Ascending aorta (tissue), 2 donors: ENCODE data around the gene PRR23B. TPM values are rescaled to one million over a fixed set of nuclear protein-coding genes. Genes with fewer than 3 reads are reported as not detected.
"Not testable (repeated sequence)": the region's sequence is repeated elsewhere in the genome, so short reads cannot be mapped to it uniquely, and the experiment has no call there.

Experiments
- DNase-seq, 2 donors: peaks; one replicate each; pipeline ENCODE4 v3.0.0-alpha.2; 2019; ENCODE audit warnings: low spot score in 2 of 2
- H3K27ac ChIP-seq, 2 donors: fragments of 200-600 bp; sonication (generic); one replicate each; pipeline ENCODE4 v1.5.1; 2016 to 2017; ENCODE audit warnings: mild to moderate bottlenecking in 1 of 2
- H3K27me3 ChIP-seq: fragments of 200-600 bp; sonication (generic); one replicate; pipeline ENCODE4 v1.5.1; 2017
- H3K36me3 ChIP-seq, 2 donors: fragments of 200-600 bp; sonication (generic); one replicate each; pipeline ENCODE4 v1.5.1; 2016
- H3K4me1 ChIP-seq, 2 donors: fragments of 200-600 bp; sonication (generic); one replicate each; pipeline ENCODE4 v1.5.1; 2016 to 2017; ENCODE audit warnings: mild to moderate bottlenecking in 1 of 2
- H3K4me3 ChIP-seq, 2 donors: fragments of 200-600 bp; sonication (generic); one replicate each; pipeline ENCODE4 v1.5.1; 2016 to 2017; ENCODE audit warnings: mild to moderate bottlenecking in 1 of 2
- H3K9me3 ChIP-seq, 2 donors: fragments of 200-600 bp; sonication (generic); one replicate each; pipeline ENCODE4 v1.5.1; 2016
- intact Hi-C: fragments of 100-400 bp; cut with DNase I; formaldehyde crosslinking; loops from one replicate; pipeline ENCODE4 v1.15.1; 2023
- total RNA-seq: library from RNA; depleted of rRNA; stranded (reverse); fragments of >200 nt; gene quantifications from one replicate; pipeline ENCODE4 v1.1.0, GENCODE V29; 2016
- TF ChIP-seq, protein P1 (sequence below), 3 experiments: fragments of 200-600 bp in 2 of 3; fragments of 450-650 bp in 1 of 3; sonication (generic) in 2 of 3; IDR thresholded peaks; one replicate each; pipeline ENCODE4 v1.5.1; 2016 to 2019; ENCODE audit warnings: antibody characterized with exemption in 3 of 3, mild to moderate bottlenecking in 1 of 3, moderate library complexity in 1 of 3

PRR23B gene
- total RNA-seq, 1 donor from 2014 or later = not detected

DNA sequence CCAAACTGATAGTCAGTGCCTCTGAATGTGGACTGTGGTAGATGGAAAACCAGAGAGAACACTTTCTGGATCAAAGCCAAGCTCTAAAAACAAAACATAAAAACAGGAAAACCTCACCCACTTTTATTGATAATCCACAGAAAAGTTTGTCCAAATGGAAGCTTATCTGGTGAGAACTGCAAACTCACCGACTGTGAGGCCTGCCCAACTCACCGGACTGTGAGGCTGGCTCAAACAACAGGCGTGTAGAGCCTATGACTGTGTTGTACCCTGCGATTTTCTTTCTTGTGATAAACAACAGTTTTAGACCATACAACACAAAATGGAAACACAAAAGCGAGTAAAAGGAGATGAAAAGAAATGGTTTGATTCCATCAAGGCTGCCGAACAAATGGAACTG lies 16.8 kb upstream of the PRR23B start:
- Histone ChIP-seq H3K36me3 (no peaks in the 10 kb centered on the region), H3K4me1 (no peaks in the 10 kb centered on the region), H3K27ac (no peak overlapping the region), H3K9me3 (no peaks in the 10 kb centered on the region), H3K27me3 (no peaks in the 10 kb centered on the region), H3K4me3 (no peak overlapping the region)
- TF ChIP-seq, protein P1, sequence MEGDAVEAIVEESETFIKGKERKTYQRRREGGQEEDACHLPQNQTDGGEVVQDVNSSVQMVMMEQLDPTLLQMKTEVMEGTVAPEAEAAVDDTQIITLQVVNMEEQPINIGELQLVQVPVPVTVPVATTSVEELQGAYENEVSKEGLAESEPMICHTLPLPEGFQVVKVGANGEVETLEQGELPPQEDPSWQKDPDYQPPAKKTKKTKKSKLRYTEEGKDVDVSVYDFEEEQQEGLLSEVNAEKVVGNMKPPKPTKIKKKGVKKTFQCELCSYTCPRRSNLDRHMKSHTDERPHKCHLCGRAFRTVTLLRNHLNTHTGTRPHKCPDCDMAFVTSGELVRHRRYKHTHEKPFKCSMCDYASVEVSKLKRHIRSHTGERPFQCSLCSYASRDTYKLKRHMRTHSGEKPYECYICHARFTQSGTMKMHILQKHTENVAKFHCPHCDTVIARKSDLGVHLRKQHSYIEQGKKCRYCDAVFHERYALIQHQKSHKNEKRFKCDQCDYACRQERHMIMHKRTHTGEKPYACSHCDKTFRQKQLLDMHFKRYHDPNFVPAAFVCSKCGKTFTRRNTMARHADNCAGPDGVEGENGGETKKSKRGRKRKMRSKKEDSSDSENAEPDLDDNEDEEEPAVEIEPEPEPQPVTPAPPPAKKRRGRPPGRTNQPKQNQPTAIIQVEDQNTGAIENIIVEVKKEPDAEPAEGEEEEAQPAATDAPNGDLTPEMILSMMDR (IDR thresholded peaks at IDR 0.05) = no peak
- intact Hi-C loops = no loop called here
- DNase-seq = no peak

DNA sequence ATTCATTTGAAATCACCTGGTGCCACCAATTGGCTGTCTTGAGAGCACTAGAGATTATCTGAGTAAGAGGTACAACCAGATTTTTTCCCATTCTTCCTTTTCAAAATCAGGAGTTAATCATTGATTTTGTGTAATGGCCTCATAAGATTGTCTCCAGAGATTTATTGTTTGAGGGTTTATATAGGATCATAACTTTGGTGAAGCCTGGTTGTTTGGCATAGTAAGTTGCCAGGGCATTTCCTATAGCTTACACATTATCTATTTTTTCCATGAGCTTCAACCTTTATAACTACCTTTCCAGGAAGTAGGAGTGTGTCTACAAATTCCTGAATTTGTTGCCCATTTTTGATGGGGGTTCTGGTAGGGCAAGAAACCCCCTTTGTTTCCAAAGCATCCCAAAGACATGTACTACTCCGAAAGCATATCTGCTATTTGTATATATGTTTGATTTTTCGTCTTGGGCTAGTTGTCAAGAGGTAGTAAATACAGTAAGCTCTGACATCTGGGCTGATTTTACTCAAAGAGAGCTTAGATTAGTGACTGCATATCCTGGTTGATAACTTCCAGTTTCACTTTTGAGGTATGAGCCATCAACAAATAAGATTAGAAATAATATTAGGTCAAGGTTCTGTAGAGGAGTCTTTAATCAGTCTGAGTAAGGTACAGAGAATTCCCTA lies 11.7 kb upstream of the PRR23B start:
- Histone ChIP-seq H3K27me3 (no peaks in the 10 kb centered on the region), H3K27ac (no peak overlapping the region), H3K36me3 (no peaks in the 10 kb centered on the region), H3K4me1 (no peaks in the 10 kb centered on the region), H3K9me3 (no peaks in the 10 kb centered on the region), H3K4me3 (no peak overlapping the region)
- no peak for DNase-seq
- TF ChIP-seq, protein P1 (IDR thresholded peaks at IDR 0.05) = no peak
- intact Hi-C loops = no loop called here

DNA sequence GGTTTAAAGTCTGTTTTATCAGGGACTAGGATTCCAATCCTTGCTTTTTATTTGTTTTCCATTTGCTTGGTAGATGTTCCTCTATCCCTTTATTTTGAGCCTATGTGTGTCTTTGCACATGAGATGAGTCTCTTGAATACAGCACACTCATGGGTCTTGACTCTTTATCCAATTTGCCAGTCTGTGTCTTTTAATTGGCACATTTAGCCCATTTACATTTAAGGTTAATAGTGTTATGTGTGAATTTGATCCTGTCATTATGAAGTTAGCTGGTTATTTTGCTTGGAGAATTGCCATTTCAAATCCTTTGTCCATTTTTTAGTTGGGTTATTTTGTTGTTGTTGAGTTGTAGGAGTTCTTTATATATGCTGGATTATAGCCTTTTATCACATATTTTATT lies 9.8 kb upstream of the PRR23B start:
- intact Hi-C loops = not testable (repeated sequence)

DNA sequence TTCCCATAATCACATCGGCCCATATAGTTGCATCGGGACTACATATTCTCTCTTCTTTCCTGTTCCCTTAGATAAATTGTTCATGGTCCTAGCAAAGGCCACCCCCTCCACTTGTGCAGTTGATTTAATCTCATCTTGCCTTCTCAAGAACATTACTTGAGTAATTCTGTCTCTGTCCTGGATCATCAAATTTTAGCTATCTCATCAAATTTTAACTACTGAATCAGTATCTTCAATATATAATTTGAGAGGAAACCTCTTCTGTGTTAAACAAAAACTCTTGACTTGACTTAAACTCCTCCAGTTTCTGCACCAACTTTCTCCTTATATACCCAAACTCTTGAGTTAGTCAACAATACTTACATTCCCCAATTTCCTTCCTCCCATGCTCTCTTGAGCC lies 4.2 kb upstream of the PRR23B start:
- Histone ChIP-seq H3K4me1 (no peaks in the 10 kb centered on the region), H3K27me3 (no peaks in the 10 kb centered on the region), H3K27ac (no peak overlapping the region), H3K9me3 (no peaks in the 10 kb centered on the region), H3K36me3 (no peaks in the 10 kb centered on the region), H3K4me3 (no peak overlapping the region)
- TF ChIP-seq, protein P1 (IDR thresholded peaks at IDR 0.05) = no peak
- intact Hi-C loops = no loop called here
- DNase-seq = no peak

More for the DNA sequence above, 9.8 kb upstream of the PRR23B start:
- H3K9me3 ChIP-seq, H3K4me3 ChIP-seq, H3K27me3 ChIP-seq, H3K4me1 ChIP-seq, H3K27ac ChIP-seq, H3K36me3 ChIP-seq, DNase-seq: not testable (repeated sequence)

GRCh38 chr3:139020036-139020867 lies 474 bp downstream of the PRR23B start:
- intact Hi-C loops = no loop called here
- Histone ChIP-seq H3K27ac (no peak overlapping the region), H3K36me3 (no peaks in the 10 kb centered on the region), H3K27me3 (no peaks in the 10 kb centered on the region), H3K4me3 (no peak overlapping the region), H3K4me1 (no peaks in the 10 kb centered on the region), H3K9me3 (no peaks in the 10 kb centered on the region)
- TF ChIP-seq, protein P1 (IDR thresholded peaks at IDR 0.05) = no peak
- no peak for DNase-seq

DNA sequence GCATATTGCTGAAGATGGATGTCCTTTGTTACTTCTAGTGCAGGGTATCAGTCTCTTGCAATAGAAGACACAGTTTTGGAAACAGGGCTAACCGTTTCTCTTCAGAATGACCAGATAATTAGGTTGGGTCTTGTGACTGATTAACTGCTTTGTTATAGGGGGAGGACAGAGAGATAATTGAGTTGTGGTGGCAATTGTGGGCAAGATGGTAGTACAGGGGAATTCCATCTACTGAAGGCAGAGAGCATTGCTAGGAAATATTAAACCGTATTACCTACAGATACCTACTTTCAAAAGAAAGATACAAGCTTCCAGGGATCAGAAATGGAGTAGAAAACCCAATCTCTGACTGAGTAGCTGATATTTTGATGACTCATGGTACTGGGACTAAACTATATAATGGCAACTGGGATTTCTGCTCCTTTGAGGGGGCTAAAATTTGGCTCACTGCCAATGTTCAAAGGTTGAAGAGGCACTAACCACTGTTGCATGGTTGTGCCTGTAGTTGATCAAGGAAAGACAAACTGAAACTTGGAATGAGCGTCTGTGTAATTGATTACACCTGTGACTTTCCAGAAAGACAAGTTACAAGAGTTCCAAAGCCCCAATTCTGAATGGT lies 4.2 kb downstream of the PRR23B start:
- no peaks in the 10 kb centered on the region for H3K27me3 ChIP-seq
- no peak overlapping the region for H3K27ac ChIP-seq
- H3K9me3 ChIP-seq = peaks cover 0 to 3% of the 10 kb centered on the region in 2 donors
- intact Hi-C loops = no loop called here
- TF ChIP-seq, protein P1 (IDR thresholded peaks at IDR 0.05) = no peak
- no peaks in the 10 kb centered on the region for H3K4me1 ChIP-seq
- H3K36me3 ChIP-seq = no peaks in the 10 kb centered on the region
- no peak overlapping the region for H3K4me3 ChIP-seq
- DNase-seq = no peak
